Activated naive CD4-positive, alpha-beta T cell treated with anti-CD3 and anti-CD28 coated beads, Interleukin-2, amount 50 U/mL, for 16 hours (primary cell): ENCODE measurements around the gene ADORA2A.

Experiments
- DNase-seq: peaks from one replicate; pipeline ENCODE4 v3.0.0-alpha.2; 2020

ADORA2A gene

DNA sequence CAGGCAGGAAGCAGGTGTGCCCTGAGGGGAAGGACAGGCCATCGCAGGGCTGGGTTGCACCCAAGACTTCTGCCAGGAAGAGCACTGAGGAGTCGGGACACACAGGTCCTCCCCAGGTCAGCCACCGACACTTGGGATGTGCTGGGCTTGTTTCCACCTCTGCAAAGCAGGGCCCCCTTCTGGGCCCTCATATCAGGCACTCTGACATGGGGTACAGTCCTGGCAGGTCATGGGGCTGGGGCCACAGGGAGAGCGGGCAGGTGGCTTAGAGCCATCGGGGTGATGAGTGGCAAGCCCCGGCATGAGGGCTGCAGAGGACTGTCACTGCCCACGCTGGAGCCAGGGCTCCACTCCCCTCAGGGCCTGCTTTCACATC, 7.9 kb upstream of the ADORA2A start:
- DNase-seq = no peak

DNA sequence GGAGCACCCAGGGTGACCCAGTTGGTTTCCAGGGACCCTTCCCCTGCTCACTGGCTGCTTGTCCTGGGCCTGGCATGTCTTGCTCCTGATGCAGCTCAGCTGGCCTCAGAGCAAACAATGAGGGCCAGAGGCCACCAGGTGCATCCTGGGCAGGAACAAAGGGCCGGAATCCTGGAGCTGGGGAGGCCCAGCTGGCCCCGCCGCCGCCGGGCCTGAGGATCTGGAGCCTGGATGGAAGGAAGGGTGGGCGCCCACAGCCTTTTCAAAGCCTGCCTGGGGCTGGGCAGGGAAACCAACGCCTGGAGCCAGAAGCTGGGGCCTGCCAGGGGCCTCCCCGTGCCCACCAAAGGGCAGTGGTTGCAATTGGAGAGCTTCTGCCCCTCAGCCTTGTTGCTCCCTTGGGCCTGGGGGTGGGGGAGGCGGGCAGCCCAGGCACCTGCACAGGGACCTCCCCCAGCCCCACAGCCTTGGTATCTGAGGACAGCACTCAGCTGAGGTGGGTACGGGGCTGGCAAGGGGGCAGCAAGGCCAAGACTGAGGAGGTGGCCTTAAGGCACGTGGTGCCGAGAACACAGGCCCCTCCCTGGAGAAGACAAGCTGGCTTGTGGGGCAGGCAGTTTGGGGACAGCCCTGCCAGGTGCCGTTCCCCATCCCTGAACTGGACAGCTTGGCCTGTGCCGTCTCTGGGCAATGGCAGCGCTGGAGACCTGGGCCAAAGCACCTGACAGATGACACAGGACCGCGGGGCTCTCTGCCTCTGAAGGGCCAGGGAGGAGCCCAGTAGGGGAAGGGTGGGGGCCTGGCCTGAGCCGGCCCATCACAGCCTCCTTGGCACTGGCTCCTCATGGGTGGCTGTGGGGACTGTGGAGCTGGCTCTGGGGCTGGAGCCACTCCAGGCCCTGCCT, 7.1 kb upstream of the ADORA2A start:
- DNase-seq = no peak

DNA sequence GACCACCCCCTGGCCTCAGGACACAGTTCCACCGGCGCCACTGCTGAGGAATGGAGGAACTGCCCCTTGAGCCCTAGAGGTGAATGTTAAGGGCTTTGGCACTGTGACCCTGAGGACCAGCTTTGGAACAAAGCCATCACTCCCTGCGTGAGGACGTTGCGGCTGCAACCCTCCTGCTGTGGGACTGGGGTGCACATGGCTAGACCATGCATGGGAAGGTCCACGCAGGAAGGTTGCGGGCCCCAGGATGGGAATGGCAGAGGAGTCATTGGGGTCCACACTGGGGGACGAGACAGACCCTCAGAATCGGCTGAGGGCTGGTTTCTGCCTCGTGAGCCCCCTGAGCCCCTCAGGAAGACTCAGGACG, 6.4 kb upstream of the ADORA2A start:
- DNase-seq = no peak

DNA sequence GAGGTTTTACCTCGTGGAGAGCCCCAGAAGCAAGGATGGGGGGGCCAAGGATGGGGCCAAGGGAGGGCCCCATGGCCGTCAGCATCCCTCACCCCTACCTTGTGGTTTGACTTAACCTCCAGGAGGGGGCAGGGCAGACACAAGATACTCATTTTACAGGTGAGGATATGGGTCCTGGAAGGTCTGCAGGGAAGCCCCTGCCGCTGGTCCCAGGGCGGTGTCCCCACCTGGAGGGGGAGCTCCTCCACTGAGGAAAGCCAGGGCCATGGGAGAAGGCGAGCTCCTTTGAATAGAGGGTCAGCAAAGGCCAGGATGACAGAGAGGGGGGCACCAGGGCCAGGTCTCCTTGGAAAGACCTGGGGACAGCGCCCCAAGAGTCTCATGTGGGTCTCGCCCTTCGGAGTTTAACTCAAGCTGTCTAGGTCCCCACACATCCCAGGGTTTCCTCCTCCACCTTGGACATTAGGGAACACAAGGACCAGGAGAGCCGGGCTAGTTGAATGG, 5.9 kb upstream of the ADORA2A start:
- peak; percentile 44 for DNase-seq

DNA sequence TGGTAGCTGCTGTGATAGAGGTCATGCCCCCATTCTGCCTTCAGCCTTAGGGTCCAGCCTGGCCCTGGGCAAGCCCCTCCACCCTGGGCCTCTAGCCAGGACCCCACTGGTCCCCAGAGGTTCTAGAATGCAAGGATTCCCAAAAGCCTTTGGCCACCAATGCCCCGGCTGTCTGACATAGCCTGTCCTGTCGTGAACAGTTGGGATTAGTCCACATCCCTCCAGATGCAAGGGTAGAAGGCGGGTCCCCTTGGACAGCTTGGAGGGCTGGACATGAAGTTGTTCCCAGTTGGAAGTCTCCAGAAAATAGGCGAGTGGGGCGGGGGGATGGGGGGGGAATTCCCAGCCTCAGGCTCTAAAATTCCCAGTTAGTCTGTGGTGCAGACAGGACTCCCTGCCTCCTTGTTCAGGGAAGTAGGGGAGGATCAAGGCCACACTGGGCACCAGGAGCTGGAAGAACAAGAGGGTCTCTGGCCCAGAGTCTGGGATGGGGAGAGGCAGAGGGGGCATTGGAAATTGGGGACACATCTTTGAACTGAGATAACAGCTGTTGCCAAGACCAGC, 5.2 kb upstream of the ADORA2A start:
- no peak for DNase-seq

DNA sequence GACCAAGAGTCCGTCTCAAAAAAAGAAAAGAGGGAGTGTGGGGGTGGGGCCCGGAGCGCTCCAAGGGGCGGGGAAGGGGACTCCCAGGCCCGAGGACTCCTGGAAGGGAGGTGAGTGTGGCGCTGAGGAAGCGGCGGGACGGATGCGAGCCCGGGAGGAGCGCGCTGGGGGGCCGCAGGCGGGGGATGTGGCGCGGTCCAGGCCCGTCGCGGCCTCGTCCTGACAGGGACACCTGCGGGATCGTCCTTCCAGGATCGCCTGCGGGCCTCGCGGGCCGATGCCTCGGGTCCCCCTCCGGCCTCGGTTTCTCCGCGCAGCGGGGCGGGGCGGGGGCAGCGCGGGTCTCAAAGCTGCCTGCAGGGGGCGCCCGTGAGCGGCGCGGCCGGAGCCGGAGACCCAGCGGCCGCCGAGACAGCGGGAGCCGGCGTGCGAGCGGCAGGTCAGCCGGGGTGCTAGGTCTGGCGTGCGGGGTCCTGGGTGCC, 3.8 kb upstream of the ADORA2A start:
- DNase-seq = peak; percentile 65

DNA sequence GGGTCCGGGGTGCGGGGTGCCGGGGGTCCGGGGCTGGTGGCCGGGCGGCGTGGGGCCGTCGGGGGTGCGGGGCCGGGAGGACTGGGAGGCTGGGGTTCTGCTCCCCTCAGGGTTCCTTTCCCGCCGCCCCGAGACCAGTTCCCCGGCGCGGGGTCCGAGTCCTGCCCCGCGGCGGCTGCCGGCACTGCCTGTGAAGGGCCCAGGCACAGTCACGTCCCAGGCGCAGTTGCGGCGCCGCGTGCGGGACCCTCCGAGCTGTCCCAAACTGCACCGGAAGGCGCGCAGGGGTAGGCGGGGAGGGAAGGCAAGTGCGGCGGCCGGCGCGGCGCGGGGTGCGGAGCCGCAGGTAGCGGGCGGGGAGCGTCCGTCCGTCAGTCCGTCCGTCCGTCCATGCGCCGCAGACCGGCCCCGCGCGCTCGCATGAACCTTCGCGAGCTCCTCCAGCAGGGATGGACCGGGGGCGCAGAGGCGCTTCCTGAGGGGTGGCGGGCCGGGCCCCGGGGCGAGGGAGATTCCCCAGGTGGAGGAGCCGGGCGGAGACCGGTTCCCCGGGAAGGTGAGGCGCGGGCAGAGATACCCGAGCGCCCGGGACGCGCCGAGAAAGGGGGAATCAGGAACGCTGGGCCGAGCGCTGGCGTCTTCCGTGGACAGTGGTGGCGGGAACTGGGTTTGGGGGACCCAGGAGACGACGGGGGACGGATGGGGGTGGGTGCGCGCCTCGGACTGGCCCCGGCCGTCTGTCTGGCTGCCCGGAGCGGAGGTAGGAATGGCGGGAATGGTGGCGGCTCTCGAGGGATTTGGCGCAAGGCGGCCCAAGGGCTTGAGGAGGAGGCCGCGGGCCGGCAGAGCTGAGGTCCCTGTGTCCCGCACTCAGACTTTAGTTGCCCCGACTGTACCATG, 3.1 kb upstream of the ADORA2A start:
- peak; percentile 65 for DNase-seq

DNA sequence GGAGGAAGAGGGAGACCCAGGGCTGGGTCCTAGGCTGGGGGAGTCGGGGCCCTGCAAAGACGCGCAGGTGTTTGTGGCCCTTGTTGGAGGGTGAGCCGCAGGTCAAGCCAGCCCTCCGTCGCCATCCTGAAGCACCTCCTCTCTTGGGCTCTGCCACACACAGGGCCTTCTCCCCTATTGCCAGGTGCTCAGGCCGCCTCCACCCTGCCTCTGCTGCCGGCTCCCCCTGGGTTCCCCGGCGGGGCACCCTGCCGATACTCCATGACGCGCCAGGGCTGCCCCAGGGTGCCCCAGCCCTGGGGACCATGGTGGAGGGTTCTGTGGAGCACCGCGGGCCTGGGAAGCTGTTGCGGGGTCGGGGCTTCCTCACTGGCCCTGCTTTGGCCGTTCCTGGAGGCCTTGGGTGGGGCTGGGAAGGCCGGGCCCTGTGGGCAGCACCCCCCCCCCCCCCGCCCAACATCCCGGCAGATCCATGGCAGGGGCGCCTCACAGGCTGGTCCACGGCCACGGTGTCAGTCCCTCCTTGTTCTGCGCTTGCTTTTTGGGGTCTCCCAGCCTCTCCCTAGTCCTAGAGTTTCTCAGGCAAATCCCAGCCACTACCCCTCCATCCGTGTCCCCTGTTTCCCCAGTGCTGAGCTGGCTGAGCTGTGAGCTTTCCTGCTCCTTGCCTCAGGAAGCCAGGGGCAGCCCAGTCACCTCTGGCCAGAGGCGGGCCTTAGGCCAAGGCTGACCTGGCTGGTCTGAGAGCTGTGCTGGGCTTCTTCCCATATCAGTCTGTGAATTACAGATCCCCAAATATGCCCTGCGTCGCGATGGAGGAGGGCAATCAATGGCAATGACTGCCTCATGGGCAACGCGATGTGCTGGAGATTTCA, 2.3 kb upstream of the ADORA2A start:
- no peak for DNase-seq

DNA sequence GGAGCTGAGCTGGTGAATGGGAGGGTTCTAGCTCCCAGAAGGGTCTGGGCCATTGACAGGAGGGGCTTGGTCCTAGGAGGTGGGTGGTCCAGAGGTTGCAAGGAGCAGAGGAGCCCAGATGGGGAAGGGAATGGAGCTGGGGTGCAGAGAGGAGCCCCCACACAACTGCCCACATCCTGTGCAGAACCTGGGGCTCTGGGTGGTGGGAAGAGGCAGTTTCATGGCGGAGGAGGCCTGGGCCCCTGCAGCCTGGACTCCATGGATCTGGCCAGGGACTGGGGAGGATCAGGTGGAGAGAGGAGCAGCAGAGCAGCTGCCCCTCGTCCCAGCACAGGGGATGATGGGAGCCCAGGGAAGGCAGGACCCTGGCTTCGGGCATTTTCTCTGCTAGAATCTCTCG, 963 bp upstream of the ADORA2A start:
- DNase-seq = no peak

DNA sequence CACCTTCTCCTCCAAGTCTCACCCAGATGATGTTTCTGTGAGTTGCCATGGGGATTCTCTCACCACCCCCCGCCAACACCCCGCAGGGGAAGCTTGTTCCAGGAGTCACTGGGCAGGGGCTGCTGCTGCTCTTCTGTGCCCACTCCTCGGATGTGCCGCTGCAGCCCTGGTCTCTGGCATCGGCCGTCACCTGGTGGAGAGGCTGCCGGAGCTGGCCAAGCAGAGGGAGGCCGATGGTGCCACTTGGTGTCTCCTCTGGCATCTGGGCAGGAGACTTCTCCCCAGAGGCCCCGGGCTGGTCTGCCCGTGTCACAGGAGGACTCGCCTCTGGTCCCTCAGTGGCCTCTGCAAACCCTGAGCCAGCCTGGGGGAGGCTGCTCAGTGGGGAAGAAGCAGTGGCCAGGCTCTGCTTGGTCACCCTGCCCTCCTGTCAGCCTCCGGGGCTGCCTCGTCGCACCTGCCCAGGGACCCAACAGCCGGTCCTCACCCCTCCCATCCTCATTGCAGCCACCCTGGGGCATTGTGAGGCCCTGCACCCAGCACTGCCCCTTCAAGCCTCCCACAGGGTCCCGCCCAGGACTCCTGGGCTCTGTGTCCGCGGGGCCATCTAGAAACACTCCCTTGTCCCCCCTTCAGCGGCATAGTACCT, 424 bp upstream of the ADORA2A start:
- DNase-seq = no peak

DNA sequence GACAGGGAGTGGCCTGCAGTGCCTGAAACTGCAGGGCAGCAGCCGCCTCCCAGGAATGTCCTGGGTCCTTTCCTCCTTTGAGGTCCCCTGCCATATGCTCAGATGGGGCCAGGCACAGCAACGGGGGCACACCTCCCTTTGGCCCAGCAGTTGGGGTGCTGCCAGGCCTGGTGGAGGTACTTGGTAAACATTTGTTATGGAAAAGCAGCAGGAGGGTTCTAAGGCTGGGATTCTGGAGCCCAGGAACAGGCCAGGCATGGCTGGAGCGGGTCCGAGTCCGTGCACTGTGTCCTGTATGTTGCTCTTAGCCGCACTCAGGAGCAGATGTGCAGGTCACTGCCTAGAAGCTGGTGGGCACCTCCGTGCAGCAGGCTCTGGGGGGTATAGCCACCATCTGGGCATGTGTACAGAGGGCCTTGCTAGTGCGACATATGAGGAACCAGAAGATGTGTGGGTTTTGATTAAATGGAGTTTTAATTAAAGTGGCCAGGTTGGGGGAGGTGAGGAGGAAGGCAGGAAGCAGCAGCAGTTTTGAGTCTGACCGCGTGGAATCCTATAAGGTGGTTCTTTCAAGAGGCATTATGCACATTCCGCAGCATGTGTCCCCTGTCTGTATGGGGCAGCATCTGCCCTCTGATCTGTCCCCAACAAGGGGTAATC, 1.5 kb downstream of the ADORA2A start:
- no peak for DNase-seq

DNA sequence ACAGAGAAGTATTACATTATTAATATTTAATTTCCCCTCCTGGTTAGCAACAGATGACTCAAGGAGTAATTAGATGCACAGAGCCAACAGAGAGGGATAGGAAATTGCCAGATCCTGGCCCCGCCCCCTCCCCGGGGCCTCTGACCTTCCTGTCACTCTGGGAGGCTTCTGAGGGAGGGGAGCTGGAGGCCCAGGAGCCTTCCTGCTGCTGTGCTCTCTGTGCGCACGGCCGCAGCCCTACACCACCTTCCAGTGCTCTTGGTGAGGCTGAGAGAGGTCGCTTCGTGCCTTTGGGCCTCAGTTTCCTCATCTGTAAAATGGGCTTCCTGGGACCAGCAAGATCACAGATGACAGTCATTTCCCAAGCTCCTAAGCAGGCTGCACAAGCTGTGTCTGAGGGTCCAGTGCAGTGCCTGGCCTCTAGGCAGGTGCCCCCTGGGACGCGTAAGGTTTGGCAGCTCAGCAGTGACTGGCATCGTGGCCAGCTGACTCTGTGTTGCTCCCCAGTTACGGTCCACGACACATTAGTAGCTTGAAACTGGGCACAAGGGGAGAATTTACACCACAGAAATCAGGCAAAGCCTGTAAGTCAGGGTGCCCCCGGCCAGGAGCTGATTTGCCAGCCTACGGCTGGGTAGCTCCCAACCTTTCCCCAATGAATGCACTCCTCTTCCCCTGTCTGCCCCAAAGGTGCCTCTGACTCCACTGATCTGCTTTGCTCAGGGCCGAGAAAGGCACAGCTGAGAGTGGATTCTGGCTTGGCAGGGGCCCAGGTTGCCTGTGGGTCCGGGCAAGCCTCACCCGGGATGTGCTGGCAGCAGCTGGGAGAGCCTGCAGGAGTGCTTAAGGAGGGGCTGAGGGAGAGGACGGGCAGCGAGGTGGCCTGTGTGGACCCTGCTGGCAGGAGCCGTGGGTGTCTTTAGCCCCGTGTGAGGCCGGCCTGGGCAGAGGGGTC, 2.3 kb downstream of the ADORA2A start:
- DNase-seq = peak; percentile 63

DNA sequence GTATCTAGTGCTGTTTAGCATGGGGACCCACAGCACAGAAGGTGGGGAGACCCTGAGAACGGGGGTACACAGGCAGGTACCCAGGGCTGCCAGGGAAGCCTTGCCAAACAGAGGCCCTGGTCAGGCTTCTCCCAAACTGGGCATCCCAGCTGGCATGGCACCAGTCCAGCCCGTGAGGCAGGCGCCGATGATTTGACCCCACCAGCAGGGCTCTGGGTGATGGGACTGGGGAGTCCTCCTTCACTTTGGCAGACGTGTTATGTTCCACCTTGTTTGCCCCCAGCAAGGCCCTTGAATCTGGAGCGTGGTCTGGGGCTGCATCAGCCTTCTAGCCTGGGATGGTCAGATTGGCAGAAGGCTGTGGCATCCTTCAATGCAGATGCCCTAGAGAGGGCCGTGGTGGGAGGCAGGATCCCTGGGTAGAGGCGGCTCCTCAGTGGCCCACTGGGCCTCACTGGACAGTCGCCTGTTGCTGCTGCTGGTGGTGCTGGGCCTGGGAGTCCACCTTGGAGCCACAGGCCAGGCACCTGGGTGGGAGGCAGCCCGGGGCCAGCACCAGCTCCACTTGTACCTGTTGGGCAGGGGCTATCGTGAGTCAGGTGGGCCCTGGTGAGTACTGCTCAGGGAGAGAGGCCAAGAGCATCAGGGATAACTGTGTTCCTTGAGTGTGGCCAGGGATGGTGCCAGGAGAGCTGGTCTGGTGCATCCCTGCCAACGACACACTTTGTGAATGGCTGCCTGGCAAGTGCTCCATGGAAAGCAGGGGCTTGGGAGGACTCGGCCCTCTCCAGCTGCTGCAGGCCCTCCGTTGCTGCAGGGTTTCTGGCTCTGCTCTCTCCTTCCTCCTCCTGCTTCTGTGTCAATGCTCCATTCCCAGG, 3.3 kb downstream of the ADORA2A start:
- DNase-seq = no peak

DNA sequence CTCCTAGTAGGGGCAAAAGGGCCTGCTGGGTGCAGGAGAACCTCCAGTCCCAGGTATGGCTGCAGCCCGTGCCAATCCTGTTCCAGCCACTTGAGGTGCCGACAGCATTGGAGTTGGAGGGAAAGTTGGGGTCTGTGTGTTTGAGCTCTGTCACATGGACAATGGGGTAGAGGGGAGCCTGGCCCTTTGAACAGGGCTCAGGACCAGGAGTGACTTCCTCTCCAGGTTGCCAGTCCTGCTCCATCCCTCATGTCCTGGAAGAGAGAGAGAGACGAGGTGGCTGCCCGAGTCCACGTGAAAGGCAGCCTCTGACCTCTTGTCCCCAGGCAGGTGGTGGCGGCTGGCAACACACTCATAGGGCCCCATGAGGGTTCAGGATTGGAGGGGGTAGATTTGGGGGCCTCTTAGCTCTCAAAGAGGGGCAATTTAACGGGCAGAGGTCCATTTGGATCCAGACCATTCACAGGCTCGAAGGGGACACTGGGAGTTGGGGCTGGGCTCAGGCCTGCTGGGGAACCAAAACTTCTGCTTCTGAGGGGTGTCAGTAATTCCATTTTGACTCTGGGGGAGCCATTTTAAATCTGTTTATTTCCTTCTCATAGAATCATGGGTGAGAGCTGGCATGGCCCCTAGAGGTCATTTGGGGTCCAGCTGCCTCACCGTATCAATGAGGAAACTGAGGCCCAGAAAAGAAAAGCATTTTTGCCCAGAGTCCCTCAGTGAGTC, 4.1 kb downstream of the ADORA2A start:
- DNase-seq = no peak

DNA sequence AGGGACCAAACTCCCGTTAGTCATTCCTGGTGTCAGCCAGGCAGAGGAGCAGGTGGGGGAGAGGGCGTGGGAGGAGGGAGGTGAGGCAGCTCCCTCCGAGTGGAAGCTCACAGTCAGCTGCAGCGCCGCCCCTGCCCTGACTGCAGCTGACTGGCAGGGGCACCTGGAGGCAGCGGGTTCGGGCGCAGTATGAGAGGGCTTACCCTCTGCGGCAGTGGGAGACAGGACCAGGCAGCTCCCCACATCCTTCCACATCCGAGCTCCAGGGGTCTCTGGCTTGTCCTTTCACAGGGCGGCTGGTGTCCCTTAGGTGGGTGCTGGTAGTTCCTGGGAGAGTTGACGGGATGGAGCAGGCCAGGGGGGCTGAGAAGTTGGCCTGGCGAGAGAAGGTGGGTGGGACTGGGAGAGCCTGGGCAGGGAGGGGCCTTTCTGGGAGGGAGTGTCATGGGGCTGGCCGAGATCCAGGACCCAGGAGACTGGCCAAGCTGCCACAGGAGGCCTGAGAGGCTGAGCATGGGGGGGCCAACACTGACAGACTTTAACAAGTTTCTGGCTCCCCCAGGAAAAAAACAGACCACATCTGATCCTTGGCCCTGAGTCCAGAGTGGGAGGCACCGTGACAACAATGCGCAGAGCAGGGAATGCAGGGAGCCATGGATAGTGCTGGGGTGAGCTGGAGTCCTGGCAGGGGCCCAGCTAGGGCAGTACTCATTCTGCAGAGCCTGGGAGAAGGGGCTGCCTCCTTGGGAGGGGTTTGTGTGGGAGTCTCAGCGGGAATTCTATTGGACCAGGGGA, 4.9 kb downstream of the ADORA2A start:
- DNase-seq = no peak

DNA sequence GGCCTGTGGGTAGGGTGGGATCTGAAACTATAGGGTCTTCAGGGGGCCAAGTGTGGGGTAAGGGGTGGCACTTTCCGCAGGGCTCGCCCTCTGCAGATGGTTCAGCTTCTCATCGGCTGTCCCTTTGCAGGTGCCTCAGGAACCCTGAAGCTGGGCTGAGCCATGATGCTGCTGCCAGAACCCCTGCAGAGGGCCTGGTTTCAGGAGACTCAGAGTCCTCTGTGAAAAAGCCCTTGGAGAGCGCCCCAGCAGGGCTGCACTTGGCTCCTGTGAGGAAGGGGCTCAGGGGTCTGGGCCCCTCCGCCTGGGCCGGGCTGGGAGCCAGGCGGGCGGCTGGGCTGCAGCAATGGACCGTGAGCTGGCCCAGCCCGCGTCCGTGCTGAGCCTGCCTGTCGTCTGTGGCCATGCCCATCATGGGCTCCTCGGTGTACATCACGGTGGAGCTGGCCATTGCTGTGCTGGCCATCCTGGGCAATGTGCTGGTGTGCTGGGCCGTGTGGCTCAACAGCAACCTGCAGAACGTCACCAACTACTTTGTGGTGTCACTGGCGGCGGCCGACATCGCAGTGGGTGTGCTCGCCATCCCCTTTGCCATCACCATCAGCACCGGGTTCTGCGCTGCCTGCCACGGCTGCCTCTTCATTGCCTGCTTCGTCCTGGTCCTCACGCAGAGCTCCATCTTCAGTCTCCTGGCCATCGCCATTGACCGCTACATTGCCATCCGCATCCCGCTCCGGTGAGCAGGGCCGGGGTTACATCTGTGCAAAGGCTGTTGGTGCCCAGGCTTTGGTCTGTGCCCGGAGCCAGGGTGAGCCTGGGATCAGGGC, 5.8 kb downstream of the ADORA2A start:
- DNase-seq = no peak
